B cell (primary cell): Measurements from ENCODE around the gene ETV3.
"Not testable (repeated sequence)": the region's sequence is repeated elsewhere in the genome, so short reads cannot be mapped to it uniquely, and the experiment has no call there.

Source experiments
- CTCF ChIP-seq: fragments of 200-600 bp; IDR thresholded peaks from one replicate; pipeline ENCODE4 v1.8.0; 2022; ENCODE audit warnings: antibody characterized with exemption, mild to moderate bottlenecking
- EZH2 ChIP-seq: IDR thresholded peaks from 2 replicates; pipeline ENCODE4 v1.6.1; 2012; ENCODE audit warnings: borderline replicate concordance, low read depth, mild to moderate bottlenecking, moderate library complexity, low read length; ENCODE audit not compliant: insufficient read depth, poor library complexity, severe bottlenecking

- not testable (repeated sequence) for TF ChIP-seq EZH2, CTCF
Observed at GRCh38 chr1:157098987-157099632, 39.1 kb downstream of the ETV3 start.
